Retinal pigment epithelial cell (primary cell): Measurements from ENCODE around the gene TRAF7.

Experiments
- DNase-seq: peaks from one replicate; pipeline ENCODE4 v3.0.0-alpha.2; 2010; ENCODE audit warnings: low read depth
- H3K4me3 ChIP-seq: 2 replicates; pipeline ENCODE4 v1.5.1; 2011; ENCODE audit warnings: mild to moderate bottlenecking, low read length, control low read depth, moderate library complexity
- TF ChIP-seq, protein P1 (sequence below): conservative IDR thresholded peaks from 2 replicates; pipeline ENCODE4 v1.5.1; 2011; ENCODE audit warnings: low read depth, low read length, control low read depth, inconsistent platforms

Gene TRAF7

DNA sequence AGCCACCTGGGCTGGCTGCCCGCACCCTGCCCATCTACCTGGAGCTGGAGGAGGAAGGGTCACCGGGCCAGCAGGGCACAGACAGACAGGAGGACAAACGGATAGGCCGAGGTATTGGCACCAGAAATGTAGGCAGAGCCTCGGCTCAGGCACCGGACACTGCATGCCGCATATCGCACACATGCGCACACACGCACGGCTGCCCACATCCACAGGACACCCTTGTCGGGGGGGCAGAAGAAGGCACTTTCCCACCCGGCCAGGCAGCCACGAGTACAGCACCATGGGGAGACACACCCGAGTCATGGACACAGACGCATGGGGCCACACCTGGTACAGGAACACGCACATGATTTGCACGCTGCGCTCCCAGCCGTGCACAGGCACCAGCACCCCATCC lies 26.4 kb downstream of the TRAF7 start:
- no peak overlapping the region for H3K4me3 ChIP-seq
- TF ChIP-seq, protein P1, sequence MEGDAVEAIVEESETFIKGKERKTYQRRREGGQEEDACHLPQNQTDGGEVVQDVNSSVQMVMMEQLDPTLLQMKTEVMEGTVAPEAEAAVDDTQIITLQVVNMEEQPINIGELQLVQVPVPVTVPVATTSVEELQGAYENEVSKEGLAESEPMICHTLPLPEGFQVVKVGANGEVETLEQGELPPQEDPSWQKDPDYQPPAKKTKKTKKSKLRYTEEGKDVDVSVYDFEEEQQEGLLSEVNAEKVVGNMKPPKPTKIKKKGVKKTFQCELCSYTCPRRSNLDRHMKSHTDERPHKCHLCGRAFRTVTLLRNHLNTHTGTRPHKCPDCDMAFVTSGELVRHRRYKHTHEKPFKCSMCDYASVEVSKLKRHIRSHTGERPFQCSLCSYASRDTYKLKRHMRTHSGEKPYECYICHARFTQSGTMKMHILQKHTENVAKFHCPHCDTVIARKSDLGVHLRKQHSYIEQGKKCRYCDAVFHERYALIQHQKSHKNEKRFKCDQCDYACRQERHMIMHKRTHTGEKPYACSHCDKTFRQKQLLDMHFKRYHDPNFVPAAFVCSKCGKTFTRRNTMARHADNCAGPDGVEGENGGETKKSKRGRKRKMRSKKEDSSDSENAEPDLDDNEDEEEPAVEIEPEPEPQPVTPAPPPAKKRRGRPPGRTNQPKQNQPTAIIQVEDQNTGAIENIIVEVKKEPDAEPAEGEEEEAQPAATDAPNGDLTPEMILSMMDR = no peak
- no peak for DNase-seq

DNA sequence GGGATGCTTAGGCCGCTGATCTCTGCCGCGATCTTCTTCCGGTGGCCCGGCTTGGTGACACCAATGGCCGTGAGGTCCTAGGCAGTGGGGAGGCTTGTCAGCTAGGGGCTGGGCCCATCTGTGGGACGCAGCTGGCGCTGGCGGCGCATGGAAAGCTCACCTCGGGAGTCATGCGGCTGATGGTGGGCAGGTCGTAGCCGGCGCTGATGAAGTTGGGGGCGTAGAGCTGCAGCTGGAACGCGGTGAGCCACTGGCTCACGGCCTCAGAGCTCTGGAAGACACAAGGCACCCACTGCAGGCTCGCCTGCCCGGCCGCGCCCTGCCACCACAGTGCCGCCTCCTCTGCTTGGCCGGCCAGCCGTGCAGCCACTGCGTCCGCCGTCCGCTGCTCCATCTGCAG lies 28.1 kb downstream of the TRAF7 start:
- H3K4me3 ChIP-seq = no peak overlapping the region
- DNase-seq = no peak
- TF ChIP-seq, protein P1 = no peak

DNA sequence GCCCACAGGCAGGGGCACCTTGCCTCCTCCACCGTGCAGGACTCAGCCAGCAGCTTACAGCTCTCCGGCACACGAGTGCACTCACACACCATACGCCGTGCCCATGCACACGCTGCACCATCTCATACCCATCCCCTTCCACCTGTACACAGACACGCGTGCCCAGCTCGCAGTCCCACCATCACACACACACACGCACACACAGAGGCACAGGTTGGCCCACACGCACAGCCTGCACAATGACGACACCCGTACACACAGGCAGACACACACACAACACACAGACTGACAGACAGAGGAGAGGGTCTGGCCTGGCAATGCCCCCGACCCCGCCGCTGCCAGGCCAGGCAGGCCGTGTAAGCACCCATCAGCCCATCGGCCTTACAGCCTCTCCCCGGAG lies 28.8 kb downstream of the TRAF7 start:
- no peak for DNase-seq
- H3K4me3 ChIP-seq = no peak overlapping the region
- TF ChIP-seq, protein P1 = no peak

DNA sequence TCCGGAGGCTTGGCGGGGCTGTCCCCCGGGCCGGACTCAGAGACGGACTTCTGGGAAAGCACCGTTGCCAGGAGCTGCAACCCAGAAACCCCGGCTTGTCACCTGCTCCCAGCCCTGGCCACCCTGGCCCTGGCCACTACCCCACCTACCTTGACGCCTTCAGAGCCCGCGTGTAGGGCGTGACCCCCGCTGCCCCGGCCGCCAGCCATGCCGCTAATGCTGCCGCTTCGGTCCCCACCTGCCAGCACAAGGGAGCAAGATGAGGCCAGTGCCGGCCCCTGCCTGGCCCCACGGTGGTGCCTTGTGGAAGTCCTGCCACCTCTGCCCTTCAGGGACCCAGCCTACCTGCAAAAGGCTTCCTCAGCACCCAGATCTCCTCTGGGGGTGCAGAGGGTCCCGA lies 29.4 kb downstream of the TRAF7 start:
- TF ChIP-seq, protein P1 = no peak
- no peak overlapping the region for H3K4me3 ChIP-seq

DNA sequence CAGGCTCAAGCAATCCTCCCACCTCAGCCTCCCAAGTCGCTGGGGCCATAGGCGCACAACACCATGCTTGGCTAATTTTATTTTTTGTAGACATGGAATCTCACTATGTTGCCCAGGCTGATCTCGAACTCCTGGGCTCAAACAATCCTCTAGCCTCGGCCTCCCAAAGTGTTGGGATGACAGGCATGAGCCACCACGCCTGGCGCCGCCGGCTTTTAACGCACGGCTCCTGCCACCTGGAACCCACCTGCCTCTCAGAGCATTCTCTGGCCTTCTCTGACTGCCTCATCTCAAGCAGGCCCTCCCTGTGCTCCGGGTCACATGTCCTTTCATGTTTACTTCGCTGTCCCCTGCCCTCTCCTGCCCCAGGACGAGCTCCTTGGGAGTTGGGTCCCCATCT lies 30.5 kb downstream of the TRAF7 start:
- H3K4me3 ChIP-seq = no peak overlapping the region
- DNase-seq = no peak

More for the DNA sequence above, 29.4 kb downstream of the TRAF7 start:
- DNase-seq = no peak

DNA sequence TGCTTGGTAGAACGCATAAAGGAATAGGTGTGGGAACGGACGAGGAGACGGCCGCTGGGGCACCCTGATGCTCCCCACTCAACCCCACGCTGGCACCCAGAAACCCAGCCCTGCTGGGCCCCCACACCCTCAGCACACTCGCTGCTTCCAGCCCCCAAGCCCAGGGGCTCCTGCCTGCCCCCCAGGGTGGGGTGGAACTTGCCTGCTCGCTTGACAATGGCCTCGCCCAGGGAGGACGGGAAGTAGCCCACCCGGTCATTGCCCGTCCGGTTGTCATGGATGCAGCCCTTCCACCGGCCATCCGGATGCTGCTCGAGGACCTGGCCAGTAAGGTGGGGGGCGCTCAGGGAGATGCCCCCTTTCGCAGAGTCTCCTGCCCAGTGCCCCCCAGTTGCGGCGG lies 30.9 kb downstream of the TRAF7 start:
- DNase-seq = no peak
- H3K4me3 ChIP-seq = no peak overlapping the region
- TF ChIP-seq, protein P1 = no peak

More for the DNA sequence above, 30.5 kb downstream of the TRAF7 start:
- TF ChIP-seq, protein P1 = no peak

DNA sequence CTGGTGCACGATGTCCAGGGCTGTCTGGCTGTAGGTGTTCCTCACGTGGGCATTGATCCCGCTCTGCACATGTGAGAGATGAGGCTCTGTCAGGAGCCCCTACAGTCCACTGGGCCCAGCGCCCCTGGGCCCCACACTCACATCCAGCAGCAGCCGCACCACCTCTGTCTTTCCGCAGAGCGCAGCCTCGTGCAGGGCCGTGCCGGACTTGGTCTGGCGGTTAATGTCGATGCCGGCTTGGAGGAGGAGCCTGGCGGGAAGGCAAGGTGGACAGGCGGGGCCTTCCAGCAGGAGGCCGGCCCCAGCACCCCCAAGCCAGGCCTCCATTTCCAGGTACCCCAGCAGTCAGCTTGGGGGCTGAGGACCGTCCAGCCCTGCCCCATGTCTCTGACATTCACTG lies 31.6 kb downstream of the TRAF7 start:
- DNase-seq = no peak
- TF ChIP-seq, protein P1 = no peak
- no peak overlapping the region for H3K4me3 ChIP-seq
